Fibroblast of skin of back (primary cell): ENCODE measurements around the gene TLR10.

Experiments
- DNase-seq: peaks from one replicate; pipeline ENCODE4 v3.0.0-alpha.2; 2013

Gene TLR10

DNA sequence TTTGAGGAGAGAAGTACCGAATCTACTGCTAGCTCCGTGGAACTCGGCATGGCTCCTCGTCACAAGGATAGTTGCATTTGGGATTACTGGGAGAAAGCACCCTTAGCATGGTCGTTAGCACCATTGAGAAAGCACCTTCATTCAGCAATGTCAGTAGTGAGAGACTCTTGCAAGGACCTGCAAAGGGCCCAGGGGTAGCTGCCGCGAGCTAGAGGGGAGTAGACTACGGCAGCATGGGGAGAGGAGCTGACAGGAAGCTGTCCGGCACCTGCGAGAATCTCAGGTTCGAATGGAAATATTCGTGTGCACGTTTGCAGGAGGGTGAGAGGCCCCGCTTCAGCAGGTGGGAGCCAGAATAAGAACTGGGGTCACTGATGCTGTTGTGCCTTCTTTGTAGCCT is 20.2 kb downstream of the TLR10 start:
- DNase-seq = no peak

GRCh38 chr4:38759790-38760122 is 23.0 kb downstream of the TLR10 start:
- DNase-seq = no peak

- DNase-seq = peak; percentile 68
Measured at GRCh38 chr4:38759113-38759789, 23.5 kb downstream of the TLR10 start.

DNA sequence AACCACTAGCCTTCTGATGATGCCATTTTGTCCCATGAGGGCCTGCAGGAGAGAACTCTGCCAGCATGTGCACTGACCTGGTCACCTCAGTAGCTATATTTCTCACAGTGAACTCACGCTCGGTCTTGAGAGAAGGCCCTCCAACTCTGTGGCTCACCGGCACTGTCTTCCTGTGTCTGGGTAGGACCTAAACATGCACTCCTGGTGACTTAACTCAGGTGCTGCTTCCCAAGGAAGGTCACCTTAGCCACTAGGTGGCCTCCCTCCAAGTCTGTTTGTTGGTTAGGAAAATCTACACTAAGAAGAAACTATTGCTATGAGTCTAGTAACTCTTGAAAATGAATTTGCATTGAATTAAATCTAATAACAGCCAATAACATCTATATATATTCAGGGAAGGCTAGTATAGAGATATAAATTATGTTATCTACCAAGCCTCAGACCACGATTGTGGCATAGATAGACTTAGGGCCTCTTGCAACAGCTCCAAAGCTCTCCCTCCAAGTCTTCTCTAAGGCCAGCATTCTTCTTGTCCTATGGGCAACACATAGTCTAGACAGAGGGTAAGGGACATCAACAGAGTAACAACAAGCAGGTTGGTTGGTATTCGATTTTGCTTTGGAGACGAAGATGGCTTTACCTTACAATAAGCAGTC is 24.7 kb downstream of the TLR10 start:
- no peak for DNase-seq

DNA sequence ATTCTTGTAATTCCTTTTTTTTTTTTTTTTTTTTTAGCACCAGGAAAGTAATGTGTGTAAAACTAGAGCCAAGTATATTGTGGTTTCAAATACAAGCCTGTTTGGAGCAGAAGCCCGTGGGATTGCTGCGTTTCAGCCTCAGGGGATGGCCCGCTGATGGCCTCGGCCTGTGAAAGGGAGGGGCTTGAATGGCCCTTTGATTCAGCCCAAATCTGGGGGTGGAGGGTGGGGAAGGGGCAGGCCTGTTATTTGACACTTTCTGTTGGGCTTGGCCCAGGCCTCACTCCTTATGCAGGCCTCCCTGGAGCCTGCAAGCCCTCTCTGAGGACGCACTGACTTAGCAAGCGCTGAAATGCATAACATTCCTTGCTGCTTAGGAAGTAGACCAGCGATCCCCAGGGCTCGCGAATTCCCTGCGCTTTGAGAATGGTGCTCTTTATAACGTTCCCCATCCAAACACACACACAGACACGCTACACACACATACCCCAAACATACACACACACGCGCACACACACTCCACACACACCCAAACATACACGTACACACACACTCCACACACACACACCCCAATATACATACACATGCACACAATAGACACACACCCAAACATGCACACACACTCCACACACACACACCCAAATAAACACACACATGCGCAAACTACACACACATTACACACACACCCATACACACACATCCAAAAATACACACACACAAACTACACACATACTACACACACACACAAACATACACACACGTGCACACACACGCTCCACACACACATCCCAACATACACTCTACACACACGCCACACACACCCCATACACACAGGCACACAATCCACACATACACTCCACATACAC is 29.6 kb downstream of the TLR10 start:
- peak; percentile 99 for DNase-seq

GRCh38 chr4:38752372-38752940 is 30.3 kb downstream of the TLR10 start:
- DNase-seq = peak; percentile 65

DNA sequence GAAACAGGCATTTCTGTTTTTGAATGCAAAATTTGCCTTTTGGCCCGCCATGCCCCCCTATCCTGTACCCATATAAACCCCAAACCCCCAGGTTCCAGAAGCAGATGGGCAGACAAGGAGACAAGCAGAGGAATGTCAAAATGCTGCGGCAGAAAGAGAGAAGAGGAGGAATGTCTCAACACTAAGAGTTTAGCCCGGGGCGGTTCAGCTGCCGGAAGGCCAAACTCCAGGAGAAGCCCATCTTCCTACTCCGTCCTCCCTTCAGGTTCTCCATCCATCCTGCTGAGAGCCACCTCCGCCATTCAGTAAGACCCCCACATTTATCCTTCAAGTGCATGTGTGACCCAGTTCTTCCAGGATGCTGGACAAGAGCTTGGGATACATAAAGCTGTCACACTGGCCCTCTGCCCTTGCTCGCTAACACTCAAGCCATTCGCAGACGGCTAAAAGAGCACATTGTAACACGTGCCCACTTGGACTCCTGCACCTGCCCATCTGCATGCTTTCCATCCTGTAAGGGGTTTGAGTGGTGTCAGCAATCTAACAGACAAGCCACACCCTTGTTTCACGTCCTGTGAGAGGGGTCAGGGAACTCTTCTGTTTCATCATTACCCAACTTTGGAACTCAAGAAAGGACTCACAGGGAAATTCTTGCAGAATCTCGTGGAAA is 31.3 kb downstream of the TLR10 start:
- no peak for DNase-seq

DNA sequence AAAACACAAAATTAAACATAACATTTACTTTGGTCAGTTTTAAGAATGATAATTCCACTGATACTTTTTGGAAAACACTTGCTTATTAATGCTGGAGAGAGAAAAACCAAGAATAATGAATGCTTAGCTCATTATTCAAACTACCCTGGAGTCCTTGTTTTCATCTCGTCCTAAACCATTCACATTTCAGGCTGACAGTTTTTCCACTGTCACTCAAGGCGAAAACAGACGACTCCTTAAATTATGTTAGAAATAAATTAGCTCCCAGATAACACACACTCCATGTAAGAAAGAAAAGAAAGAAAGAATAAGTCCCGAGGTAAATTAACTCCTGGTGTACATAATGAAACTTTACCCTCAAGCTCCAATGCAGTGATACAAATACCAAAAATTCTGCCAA is 33.5 kb downstream of the TLR10 start:
- no peak for DNase-seq

GRCh38 chr4:38747629-38748028 is 35.2 kb downstream of the TLR10 start:
- DNase-seq = no peak

DNA sequence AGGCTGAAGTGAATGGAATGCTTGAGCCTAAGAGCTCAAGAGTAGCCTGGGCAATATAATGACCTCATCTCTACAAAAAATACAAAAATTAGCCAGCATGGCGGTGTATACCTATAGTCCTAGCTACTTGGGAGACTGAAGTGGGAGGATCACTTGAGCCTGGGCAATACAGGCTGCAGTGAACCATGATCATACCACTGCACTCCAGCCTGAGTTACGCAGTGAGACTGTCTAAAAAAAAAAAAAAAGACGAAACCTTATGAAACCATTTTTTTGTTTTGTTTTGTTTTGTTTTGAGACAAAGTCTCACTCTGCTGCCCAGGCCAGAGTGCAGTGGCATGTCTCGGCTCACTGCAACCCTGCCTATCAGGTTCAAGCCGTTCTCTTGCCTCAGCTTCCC is 36.9 kb downstream of the TLR10 start:
- DNase-seq = no peak

GRCh38 chr4:38743866-38744265 is 38.9 kb downstream of the TLR10 start:
- peak; percentile 43 for DNase-seq

DNA sequence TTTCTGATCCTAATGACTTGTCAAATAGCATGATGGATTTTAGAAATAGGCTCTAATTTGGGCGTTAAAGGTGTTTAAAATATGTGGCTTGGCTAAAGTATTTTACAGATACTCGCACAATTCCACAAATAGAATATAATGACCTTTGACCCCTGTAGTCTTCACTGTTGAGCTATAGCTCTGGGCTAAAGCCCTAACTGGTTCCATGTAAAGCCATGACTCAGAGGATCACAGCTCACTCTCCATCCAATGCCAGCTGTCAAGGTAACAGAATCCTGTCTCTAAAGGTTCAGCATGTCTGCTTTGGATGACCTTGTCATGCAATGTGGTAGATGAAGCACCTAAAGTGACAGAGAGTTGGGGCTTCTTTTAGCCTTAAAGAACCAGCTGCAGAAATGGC is 42.5 kb downstream of the TLR10 start:
- no peak for DNase-seq

GRCh38 chr4:38738940-38739803 is 43.6 kb downstream of the TLR10 start:
- no peak for DNase-seq

DNA sequence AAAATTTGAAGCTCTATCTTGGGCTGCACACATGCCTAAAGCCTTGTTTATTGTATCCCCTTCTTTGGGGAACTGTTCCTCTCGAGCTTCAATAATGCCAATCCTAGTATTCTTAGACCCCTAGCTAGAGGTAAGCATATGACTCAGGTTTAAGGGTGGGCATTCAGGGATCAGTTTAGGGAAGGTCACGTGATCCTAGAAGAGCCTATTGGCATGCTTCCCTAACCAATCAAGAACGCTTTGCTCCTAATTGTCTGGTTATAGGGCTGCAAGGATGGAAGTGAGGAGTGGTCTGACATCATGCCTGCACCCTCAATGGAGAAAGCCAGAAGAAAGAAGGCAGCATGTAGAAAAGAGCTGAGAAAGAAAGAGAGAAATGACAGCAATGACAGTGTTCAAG is 46.9 kb downstream of the TLR10 start:
- no peak for DNase-seq

GRCh38 chr4:38734911-38735310 is 47.9 kb downstream of the TLR10 start:
- no peak for DNase-seq

DNA sequence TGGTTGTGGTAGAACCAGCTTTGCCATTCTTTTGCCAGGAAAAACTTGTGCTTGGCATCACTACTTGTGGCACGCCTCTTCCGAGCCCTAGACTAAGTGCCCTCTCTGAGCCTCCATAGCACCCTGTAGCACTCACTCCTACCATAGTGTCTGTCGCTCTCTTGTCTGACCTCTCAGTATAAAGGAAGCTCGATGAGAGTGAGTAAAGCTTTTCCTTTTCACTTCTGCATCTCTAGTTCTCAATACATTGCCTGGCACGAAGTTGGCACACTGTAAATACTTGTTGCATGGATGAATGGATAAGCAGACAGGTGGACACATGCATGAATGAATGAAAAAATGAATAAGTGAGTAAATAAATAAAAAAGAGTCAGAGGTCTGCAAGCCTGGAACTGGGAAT is 48.3 kb downstream of the TLR10 start:
- DNase-seq = no peak

- no peak for DNase-seq
Measured at GRCh38 chr4:38733663-38734062, 49.1 kb downstream of the TLR10 start.

- DNase-seq = peak; percentile 90
Measured at GRCh38 chr4:38730830-38731646, 51.8 kb downstream of the TLR10 start.

- no peak for DNase-seq
Measured at GRCh38 chr4:38730493-38730829, 52.3 kb downstream of the TLR10 start.

DNA sequence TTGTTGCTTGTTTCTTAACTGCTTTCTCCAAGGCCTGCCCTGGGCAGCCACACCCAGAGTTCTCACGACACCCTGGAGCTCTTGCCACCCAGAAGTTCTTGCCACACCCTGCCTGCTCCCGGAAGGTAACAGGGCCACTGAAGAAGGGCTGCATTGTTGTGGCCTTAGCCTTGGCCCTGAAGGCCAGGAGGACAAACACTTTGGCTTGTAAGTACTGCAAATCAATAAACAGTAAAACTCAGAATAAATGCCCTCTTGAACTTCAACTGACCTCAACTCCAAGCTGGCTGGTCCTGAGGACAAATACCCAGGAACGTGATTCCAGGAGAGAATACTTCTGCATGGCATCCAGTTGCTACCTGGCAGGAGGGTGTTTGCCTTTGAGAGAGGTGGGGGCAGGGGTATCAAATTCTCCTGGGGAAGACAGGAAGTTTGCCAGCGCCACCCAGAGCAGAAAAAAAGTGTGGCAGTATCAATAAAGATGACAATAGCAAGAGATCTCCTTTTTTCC is 54.1 kb downstream of the TLR10 start:
- DNase-seq = no peak

DNA sequence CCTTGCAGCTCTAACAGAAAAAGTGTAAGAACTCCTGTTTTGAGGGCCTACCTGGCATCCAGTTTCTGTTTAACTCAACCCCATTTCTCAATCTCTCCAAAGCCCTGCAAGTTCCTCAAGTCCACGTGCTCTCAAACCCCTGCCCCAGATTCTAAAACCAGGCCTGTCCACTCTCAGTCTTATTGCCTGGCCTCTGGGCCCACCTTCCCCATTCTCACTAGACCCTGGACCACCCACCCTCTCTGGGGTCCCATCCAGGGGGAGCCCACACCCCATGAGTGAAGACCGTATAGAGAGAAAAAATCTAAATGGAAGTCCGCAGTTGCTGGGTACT is 58.3 kb downstream of the TLR10 start:
- DNase-seq = no peak
